ENCODE results near the gene TMCO6.

- TF ChIP-seq CTCF (conservative IDR thresholded peaks at IDR 0.05; ENCODE audit: low read depth in 2 of 2) (no peak), POLR2AphosphoS5 (IDR thresholded peaks at IDR 0.05; ENCODE audit: low read depth) (peak; percentile 96), EZH2 (IDR thresholded peaks at IDR 0.05; ENCODE audit: low read depth, unreplicated experiment) (no peak), EZH2phosphoT487 (IDR thresholded peaks at IDR 0.05; ENCODE audit: unreplicated experiment) (no peak), JUNB (IDR thresholded peaks at IDR 0.05; ENCODE audit: unreplicated experiment) (no peak), NANOG (IDR thresholded peaks at IDR 0.05; ENCODE audit: borderline replicate concordance) (no peak), ZNF114 (CRISPR knock-in tag; IDR thresholded peaks at IDR 0.05) (no peak)
Measured at GRCh38 chr5:140690941-140691924, 52.0 kb downstream of the TMCO6 start, which contains the start of the genes HARS1 and HARS2.

Measured in GM23338 (cell line).